Astrocyte of the spinal cord (primary cell): ENCODE results near the gene BOLA2B.
"Not testable (repeated sequence)": the region's sequence is repeated elsewhere in the genome, so short reads cannot be mapped to it uniquely, and the experiment has no call there.

Experiments
- DNase-seq: peaks from one replicate; pipeline ENCODE4 v3.0.0; 2011; ENCODE audit warnings: low read depth, low spot score
- H3K4me3 ChIP-seq: 2 replicates; pipeline ENCODE4 v1.5.1; 2011; ENCODE audit warnings: low read depth, mild to moderate bottlenecking, low read length, moderate library complexity
- in situ Hi-C: cut with HindIII; loops from 2 replicates; pipeline ENCODE4 v1.10.0; 2017; ENCODE audit warnings: low sequenced_read_pairs

BOLA2B gene

GRCh38 chr16:30193615-30194014, at the start of gene BOLA2B, which contains the start of gene SLX1A:
TSS of gene BOLA2B (minus strand) at chr16:30193666. CDS start at chr16:30193595, 71 bp downstream.
TSS of gene SLX1A (plus strand) at chr16:30193875. CDS start at chr16:30194085, 210 bp downstream.
- in situ Hi-C loops, DNase-seq: not testable (repeated sequence)
- H3K4me3 ChIP-seq, result peak within 1 kb of the TSS; percentile 39

- H3K4me3 ChIP-seq, DNase-seq, in situ Hi-C loops: not testable (repeated sequence)
Observed at GRCh38 chr16:30217082-30217481, 23.6 kb upstream of the BOLA2B start.

DNA sequence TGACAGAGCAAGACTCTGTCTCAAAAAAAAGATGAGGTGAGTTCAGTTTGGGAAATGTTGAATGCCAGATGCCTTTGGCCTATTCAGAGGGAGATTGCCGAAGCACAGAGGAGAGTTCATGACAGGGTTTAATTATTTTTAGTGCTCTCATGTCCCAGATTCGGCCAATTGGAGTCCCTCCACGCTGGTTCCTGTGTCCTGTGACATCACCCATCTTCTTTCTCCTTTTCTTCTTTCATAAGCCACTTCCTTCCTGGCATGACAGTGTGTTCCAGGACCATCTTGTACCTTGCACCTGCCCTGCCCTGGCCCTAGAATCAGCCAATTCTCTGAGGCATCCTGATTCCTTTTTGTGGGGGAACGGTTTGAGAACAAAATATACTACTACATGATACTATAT, 17.9 kb upstream of the BOLA2B start:
- H3K4me3 ChIP-seq, in situ Hi-C loops, DNase-seq: not testable (repeated sequence)

DNA sequence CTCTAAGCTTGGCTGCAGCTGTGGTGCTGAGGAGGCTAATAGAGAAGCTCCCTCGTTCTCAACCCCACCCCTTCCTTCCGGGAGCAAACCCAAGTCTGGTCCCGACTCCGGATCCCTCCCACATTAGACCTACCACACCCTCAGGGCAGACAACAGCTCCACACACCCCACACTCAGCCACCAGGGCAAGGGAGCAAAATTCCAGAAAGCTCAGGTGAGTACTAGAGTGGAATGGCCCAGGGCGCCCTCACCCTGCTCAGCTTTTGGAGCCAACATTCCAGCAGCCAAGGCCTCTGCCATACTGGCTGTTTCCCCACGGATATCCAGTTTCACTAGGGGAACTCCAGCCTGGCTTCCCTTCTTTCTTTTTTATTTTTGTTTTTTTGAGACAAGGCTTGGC, 15.6 kb upstream of the BOLA2B start:
- DNase-seq, in situ Hi-C loops, H3K4me3 ChIP-seq: not testable (repeated sequence)

- DNase-seq, in situ Hi-C loops, H3K4me3 ChIP-seq: not testable (repeated sequence)
Observed at GRCh38 chr16:30207063-30207704, 13.7 kb upstream of the BOLA2B start.

DNA sequence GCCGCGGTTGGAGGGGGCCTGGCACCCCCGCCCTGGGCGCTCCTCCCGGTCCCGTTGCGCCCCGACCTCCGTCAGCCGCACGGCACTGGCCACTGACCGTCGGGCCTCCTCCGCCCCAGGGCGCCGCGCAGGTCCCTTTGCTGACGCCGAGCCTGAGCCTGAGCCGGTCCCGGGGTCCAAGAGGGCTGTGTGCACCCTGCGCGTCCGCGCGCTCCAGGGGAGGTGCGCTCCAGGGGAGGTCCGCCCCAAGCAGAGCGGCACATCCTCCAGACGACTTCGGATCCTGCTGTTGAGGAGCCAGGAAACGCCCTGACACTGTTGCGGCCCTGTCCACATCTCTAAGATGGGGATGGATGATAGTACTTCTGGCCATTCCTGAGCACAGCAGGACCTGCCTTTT, 12.8 kb upstream of the BOLA2B start:
- in situ Hi-C loops, DNase-seq, H3K4me3 ChIP-seq: not testable (repeated sequence)

DNA sequence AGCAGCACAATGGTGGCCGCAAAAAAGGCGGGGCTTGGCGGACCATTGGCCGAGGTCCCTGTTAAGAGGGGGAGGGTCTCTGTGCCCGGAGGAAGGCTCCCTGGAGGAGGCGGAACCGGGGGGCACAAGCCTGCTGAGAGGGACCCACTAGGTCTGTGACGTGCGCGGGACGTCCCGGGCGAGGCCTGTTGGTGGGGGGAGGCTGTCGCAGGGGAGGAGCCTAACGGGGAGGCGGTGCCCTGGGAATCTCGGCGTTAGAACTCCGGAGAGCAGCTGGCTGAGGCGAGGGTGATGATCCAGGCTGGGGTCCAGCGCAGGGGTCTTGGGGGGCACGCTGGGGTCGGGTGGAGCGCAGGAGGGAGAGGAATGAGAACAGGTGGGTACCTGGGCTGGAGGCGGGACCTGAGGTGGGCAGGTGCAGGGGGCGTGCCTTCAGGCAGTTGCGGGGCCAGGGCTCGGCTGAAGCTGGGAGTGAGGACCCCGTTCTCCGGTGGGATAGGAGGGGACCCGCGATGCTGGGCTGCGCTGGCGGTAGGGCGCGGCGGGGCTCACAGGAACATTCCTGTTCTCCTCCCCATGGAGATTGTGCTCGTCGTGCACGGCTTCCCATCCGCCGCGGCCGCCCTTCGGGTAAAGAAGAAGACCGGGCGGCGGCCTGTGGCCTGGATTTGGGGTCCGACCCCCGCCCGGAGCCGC, 12.2 kb upstream of the BOLA2B start:
- in situ Hi-C loops, DNase-seq: not testable (repeated sequence)
- peak overlapping the region; percentile 31 for H3K4me3 ChIP-seq

DNA sequence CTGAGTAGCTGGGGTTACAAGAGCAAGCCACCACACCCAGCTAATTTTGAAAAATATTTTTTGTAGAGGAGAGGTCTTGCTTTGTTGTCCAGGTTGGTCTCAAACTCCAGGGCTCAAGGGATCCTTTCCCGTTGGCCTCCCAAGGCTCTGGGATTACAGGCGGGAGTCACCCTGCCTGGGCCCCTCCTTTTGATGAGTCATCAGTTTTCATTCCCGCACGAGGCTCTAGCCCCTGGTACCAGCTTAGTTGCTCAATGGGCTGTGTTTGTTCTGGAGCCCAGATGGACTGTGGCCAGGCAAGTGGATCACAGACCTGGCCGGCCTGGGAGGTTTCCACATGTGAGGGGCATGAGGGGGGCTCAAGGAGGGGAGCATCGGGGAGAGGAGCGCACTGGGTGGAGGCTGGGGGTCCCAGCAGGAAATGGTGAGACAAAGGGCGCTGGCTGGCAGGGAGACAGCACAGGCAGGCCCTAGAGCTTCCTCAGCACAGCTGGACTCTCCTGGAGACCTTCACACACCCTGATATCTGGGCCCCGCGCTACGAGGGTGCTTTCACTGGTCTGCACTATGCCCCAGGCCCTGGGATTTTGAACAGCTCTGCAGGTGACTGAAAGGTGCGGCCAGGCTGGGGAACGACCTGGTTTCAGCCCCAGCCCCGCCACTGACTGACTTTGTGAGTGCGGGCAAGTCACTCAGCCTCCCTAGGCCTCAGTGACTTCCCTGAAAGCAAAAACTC, 6.3 kb upstream of the BOLA2B start:
- in situ Hi-C loops, H3K4me3 ChIP-seq, DNase-seq: not testable (repeated sequence)

DNA sequence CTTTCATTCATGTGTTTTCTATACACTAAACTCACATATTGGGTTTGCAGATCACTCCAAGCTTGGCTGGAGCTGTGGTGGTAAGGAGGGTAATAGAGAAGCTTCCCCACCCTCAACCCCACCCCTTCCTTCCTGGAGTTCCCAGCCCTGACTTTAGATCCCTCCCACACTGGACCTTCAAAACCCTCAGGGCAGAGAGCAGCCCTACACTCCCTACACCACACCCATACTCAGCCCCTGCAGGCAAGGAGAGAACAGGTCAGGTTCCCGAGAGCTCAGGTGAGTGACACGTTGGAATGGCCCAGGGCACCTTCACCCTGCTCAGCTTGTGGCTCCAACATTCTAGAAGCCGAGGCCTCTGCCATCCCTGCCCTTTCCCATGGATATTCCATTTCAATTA, 5.6 kb upstream of the BOLA2B start, which contains the start of gene SULT1A3:
Gene SULT1A3, plus strand, starts transcription at position 207 of the 400 bp plus-strand sequence. CDS start 1,474 bp downstream, outside the sequence.
- H3K4me3 ChIP-seq, DNase-seq, in situ Hi-C loops: not testable (repeated sequence)

DNA sequence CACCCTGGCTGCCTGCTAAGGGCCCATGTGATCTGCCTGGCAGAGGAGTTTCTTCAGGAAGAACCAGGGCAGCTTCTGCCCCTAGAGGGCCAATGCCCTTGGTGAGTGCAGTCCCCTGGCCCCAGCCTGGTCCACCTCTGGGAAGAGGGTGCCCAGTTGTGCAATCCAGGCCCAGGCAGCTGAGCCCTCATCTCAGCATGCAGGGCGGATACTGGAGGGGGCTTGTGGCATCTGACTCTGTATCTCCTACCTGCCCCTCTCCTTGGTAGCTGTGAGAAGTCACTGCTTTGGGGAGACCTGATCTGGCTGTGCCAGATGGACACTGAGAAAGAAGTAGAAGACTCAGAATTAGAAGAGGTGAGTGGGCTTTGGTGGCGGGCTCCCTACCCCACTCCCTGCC, 3.5 kb upstream of the BOLA2B start:
- DNase-seq, in situ Hi-C loops, H3K4me3 ChIP-seq: not testable (repeated sequence)

- H3K4me3 ChIP-seq, result peak overlapping the region; percentile 39
- DNase-seq, in situ Hi-C loops: not testable (repeated sequence)
Observed at GRCh38 chr16:30194172-30194925, 883 bp upstream of the BOLA2B start.

GRCh38 chr16:30193098-30193497, 368 bp downstream of the BOLA2B start:
- H3K4me3 ChIP-seq, in situ Hi-C loops: not testable (repeated sequence)

GRCh38 chr16:30191158-30191557, 2.3 kb downstream of the BOLA2B start:
- H3K4me3 ChIP-seq, in situ Hi-C loops, DNase-seq: not testable (repeated sequence)

More at GRCh38 chr16:30193098-30193497, 368 bp downstream of the BOLA2B start:
- not testable (repeated sequence) for DNase-seq
